IMR-90 (cell line): ENCODE results near the gene CCN6. TPM values are rescaled to one million over a fixed set of nuclear protein-coding genes. Genes with fewer than 3 reads are reported as not detected.

Source experiments
- ATAC-seq: fragments of 200-7000 bp; cut with Tn5 transposase; 2 replicates; pipeline ENCODE4 v1.9.1; 2020; ENCODE audit warnings: low read depth, mild to moderate bottlenecking, moderate library complexity
- BruUV-seq: library from RNA; stranded (reverse); fragments of 400-500 nt; replicated peaks from 2 replicates; lab custom pipeline; 2021; lab: Mats Ljungman, UMichigan
- CTCF ChIA-PET: fragments of 300-600 bp; formaldehyde crosslinking; extraction: SDS; loops from one replicate; lab custom pipeline; 2021; ENCODE audit warnings: antibody characterized with exemption; lab: Yijun Ruan, JAX
- POLR2A ChIA-PET: fragments of 300-600 bp; sonication (Branson Sonifier 250); formaldehyde crosslinking; loops from one replicate; lab custom pipeline; 2022; ENCODE audit warnings: antibody characterized with exemption; ENCODE audit not compliant: unreplicated experiment; lab: Charles Lee
- DNase-seq: peaks from one replicate; pipeline ENCODE4 v3.0.0; 2013
- H2AFZ ChIP-seq: replicated peaks from 2 replicates; pipeline ENCODE3; 2013; ENCODE audit warnings: low read length, mild to moderate bottlenecking; ENCODE audit not compliant: poor library complexity
- H2AK5ac ChIP-seq: 2 replicates; pipeline ENCODE4 v1.6.1; 2013; ENCODE audit warnings: low read depth, low read length, inconsistent platforms
- H2AK9ac ChIP-seq: replicated peaks from 2 replicates; pipeline ENCODE3; 2013; ENCODE audit warnings: mild to moderate bottlenecking, low read depth, low read length, moderate library complexity; ENCODE audit not compliant: poor library complexity
- H2BK120ac ChIP-seq: 2 replicates; pipeline ENCODE4 v1.6.1; 2013; ENCODE audit warnings: low read depth, low read length, inconsistent platforms
- H2BK15ac ChIP-seq: 3 replicates; pipeline ENCODE4 v1.6.1; 2013; ENCODE audit warnings: low read depth, low read length, inconsistent platforms
- H2BK20ac ChIP-seq: 2 replicates; pipeline ENCODE4 v1.6.1; 2013; ENCODE audit warnings: low read depth, mild to moderate bottlenecking, inconsistent platforms, low read length, moderate library complexity
- H2BK5ac ChIP-seq: 2 replicates; pipeline ENCODE4 v1.6.1; 2013; ENCODE audit warnings: mild to moderate bottlenecking, low read depth, low read length, inconsistent platforms; ENCODE audit not compliant: poor library complexity, severe bottlenecking
- H3K14ac ChIP-seq: replicated peaks from 2 replicates; pipeline ENCODE4 v1.6.1; 2013; ENCODE audit warnings: low read depth, low read length, inconsistent platforms
- H3K18ac ChIP-seq: 2 replicates; pipeline ENCODE4 v1.6.1; 2013; ENCODE audit warnings: low read depth, low read length, control low read depth
- H3K23ac ChIP-seq: 2 replicates; pipeline ENCODE4 v1.6.1; 2013; ENCODE audit warnings: low read depth, low read length, inconsistent platforms
- H3K27ac ChIP-seq: 2 replicates; pipeline ENCODE4 v1.5.1; 2013; ENCODE audit warnings: mild to moderate bottlenecking, control low read depth, low read length; ENCODE audit not compliant: insufficient read depth
- H3K27me3 ChIP-seq: 2 replicates; pipeline ENCODE4 v1.6.1; 2013; ENCODE audit warnings: low read length; ENCODE audit not compliant: control insufficient read depth, insufficient read depth
- H3K36me3 ChIP-seq: 2 replicates; pipeline ENCODE4 v1.6.1; 2013; ENCODE audit warnings: low read length, mixed read lengths; ENCODE audit not compliant: control insufficient read depth, insufficient read depth
- H3K4ac ChIP-seq: 2 replicates; pipeline ENCODE4 v1.6.1; 2013; ENCODE audit warnings: low read depth, low read length, inconsistent platforms
- H3K4me1 ChIP-seq: 2 replicates; pipeline ENCODE4 v1.6.1; 2013; ENCODE audit warnings: low read length, mixed read lengths; ENCODE audit not compliant: control insufficient read depth, insufficient read depth
- H3K4me2 ChIP-seq: 2 replicates; pipeline ENCODE4 v1.6.1; 2013; ENCODE audit warnings: low read depth, mild to moderate bottlenecking, control low read depth, low read length, moderate library complexity
- H3K4me3 ChIP-seq: 2 replicates; pipeline ENCODE4 v1.5.1; 2013; ENCODE audit warnings: low read depth, mild to moderate bottlenecking, control low read depth, low read length, moderate library complexity; ENCODE audit not compliant: insufficient read depth
- H3K56ac ChIP-seq: 2 replicates; pipeline ENCODE4 v1.6.1; 2013; ENCODE audit warnings: low read length, inconsistent platforms; ENCODE audit not compliant: insufficient read depth; ENCODE audit errors: extremely low read depth
- H3K79me1 ChIP-seq, 2 experiments: 2 replicates each; pipeline ENCODE4 v1.6.1; 2013; ENCODE audit warnings: low read length in 2 of 2, inconsistent platforms in 1 of 2, low read depth in 1 of 2
- H3K9ac ChIP-seq: 2 replicates; pipeline ENCODE4 v1.6.1; 2013; ENCODE audit warnings: low read depth, low read length, control low read depth
- H3K9me1 ChIP-seq: 2 replicates; pipeline ENCODE4 v1.6.1; 2013; ENCODE audit warnings: low read length, inconsistent platforms; ENCODE audit not compliant: insufficient read depth
- H3K9me3 ChIP-seq: 2 replicates; pipeline ENCODE4 v1.6.1; 2013; ENCODE audit warnings: low read length; ENCODE audit not compliant: control insufficient read depth, insufficient read depth
- H4K20me1 ChIP-seq: 2 replicates; pipeline ENCODE4 v1.6.1; 2013; ENCODE audit warnings: low read length, inconsistent platforms; ENCODE audit not compliant: insufficient read depth
- H4K5ac ChIP-seq: 2 replicates; pipeline ENCODE4 v1.6.1; 2013; ENCODE audit warnings: mild to moderate bottlenecking, low read depth, low read length, control low read depth
- H4K8ac ChIP-seq, 2 experiments: 2 replicates each; pipeline ENCODE4 v1.6.1; 2013; ENCODE audit warnings: low read depth in 2 of 2, low read length in 2 of 2, control low read depth in 1 of 2, inconsistent platforms in 1 of 2
- H4K91ac ChIP-seq: 2 replicates; pipeline ENCODE4 v1.6.1; 2013; ENCODE audit warnings: low read depth, low read length, inconsistent platforms; ENCODE audit not compliant: insufficient read depth
- BHLHE40 ChIP-seq: fragments of 150-350 bp; IDR thresholded peaks from 2 replicates; pipeline ENCODE4 v1.6.1; 2016; ENCODE audit warnings: mild to moderate bottlenecking, low read depth, low read length
- CEBPB ChIP-seq: IDR thresholded peaks from 2 replicates; pipeline ENCODE4 v1.6.1; 2012; ENCODE audit warnings: low read depth, low read length, improper control_type of control experiment
- CHD1 ChIP-seq: IDR thresholded peaks from 2 replicates; pipeline ENCODE4 v1.6.1; 2012; ENCODE audit warnings: low read depth, low read length, improper control_type of control experiment
- CTCF ChIP-seq: conservative IDR thresholded peaks from 2 replicates; pipeline ENCODE4 v1.5.1; 2012; ENCODE audit warnings: mild to moderate bottlenecking, low read depth, low read length, improper control_type of control experiment
- ELK1 ChIP-seq: fragments of 150-350 bp; IDR thresholded peaks from 2 replicates; pipeline ENCODE4 v1.6.1; 2016; ENCODE audit warnings: low read depth, mild to moderate bottlenecking, low read length, moderate library complexity, borderline replicate concordance
- FOS ChIP-seq: fragments of 150-350 bp; IDR thresholded peaks from 2 replicates; pipeline ENCODE4 v1.6.1; 2016; ENCODE audit warnings: low read depth, low read length
- MAFK ChIP-seq: IDR thresholded peaks from 2 replicates; pipeline ENCODE4 v1.6.1; 2012; ENCODE audit warnings: low read depth, low read length, improper control_type of control experiment
- MAZ ChIP-seq: IDR thresholded peaks from 2 replicates; pipeline ENCODE4 v1.6.1; 2012; ENCODE audit warnings: low read depth, mild to moderate bottlenecking, low read length, improper control_type of control experiment, moderate library complexity, borderline replicate concordance
- MXI1 ChIP-seq: IDR thresholded peaks from 2 replicates; pipeline ENCODE4 v1.6.1; 2012; ENCODE audit warnings: low read depth, mild to moderate bottlenecking, low read length, moderate library complexity, borderline replicate concordance
- NFE2L2 ChIP-seq: fragments of 150-350 bp; IDR thresholded peaks from 2 replicates; pipeline ENCODE4 v1.6.1; 2016; ENCODE audit warnings: low read depth, mild to moderate bottlenecking, low read length
- POLR2A ChIP-seq: IDR thresholded peaks from 2 replicates; pipeline ENCODE4 v1.6.1; 2012; ENCODE audit warnings: mild to moderate bottlenecking, low read depth, low read length
- RAD21 ChIP-seq: IDR thresholded peaks from 2 replicates; pipeline ENCODE4 v1.6.1; 2012; ENCODE audit warnings: low read length, improper control_type of control experiment
- RCOR1 ChIP-seq: IDR thresholded peaks from 2 replicates; pipeline ENCODE4 v1.6.1; 2012; ENCODE audit warnings: mild to moderate bottlenecking, low read length, improper control_type of control experiment; ENCODE audit not compliant: insufficient replicate concordance
- RFX5 ChIP-seq: IDR thresholded peaks from 2 replicates; pipeline ENCODE4 v1.8.0; 2012; ENCODE audit warnings: low read depth, mild to moderate bottlenecking, low read length, moderate library complexity
- SMC3 ChIP-seq: fragments of 150-350 bp; IDR thresholded peaks from 2 replicates; pipeline ENCODE4 v1.6.1; 2016; ENCODE audit warnings: low read depth, mild to moderate bottlenecking, antibody characterized with exemption, low read length, moderate library complexity
- USF2 ChIP-seq: fragments of 150-350 bp; IDR thresholded peaks from 2 replicates; pipeline ENCODE4 v1.6.1; 2017; ENCODE audit warnings: mild to moderate bottlenecking, antibody characterized with exemption, low read length, low read depth
- dilution Hi-C: fragments of 300-500 bp; cut with HindIII; formaldehyde crosslinking; loops from one replicate; pipeline ENCODE4 v1.14.3; 2018; ENCODE audit warnings: low sequenced_read_pairs; ENCODE audit not compliant: unreplicated experiment
- in situ Hi-C: fragments of 300-500 bp; cut with MboI; formaldehyde crosslinking; loops from 3 replicates; pipeline ENCODE4 v1.14.3; 2019; ENCODE audit warnings: low sequenced_read_pairs, inconsistent platforms, mixed read lengths
- intact Hi-C: fragments of 100-400 bp; cut with micrococcal nuclease; formaldehyde crosslinking; loops from 2 replicates; pipeline ENCODE4 v1.10.0; 2022
- polyA plus RNA-seq, 3 experiments: library from polyadenylated mRNA; depleted of rRNA; stranded (reverse); fragments of >200 nt; gene quantifications; 2 replicates each; pipeline ENCODE4 v1.2.3, GENCODE V29; 2012; ENCODE audit warnings: low replicate concordance in 1 of 3
- total RNA-seq: library from RNA; depleted of rRNA; stranded (reverse); fragments of >200 nt; gene quantifications from 2 replicates; pipeline ENCODE4 v1.2.3, GENCODE V29; 2012

CCN6 gene
- total and polyA plus RNA-seq, 2 of the 4 experiments (the other 2 are of a cell fraction): not detected

- H4K20me1 ChIP-seq: no peaks in the 10 kb centered on the region
- TF ChIP-seq RAD21 (no peak), MAZ (no peak), BHLHE40 (no peak), RFX5 (no peak), RCOR1 (no peak), CTCF (no peak), NFE2L2 (no peak), CHD1 (no peak), ELK1 (no peak), SMC3 (no peak), FOS (no peak), USF2 (no peak), MAFK (no peak), MXI1 (no peak), CEBPB (no peak), POLR2A (no peak)
- H3K4ac ChIP-seq: no peak overlapping the region
- H2BK15ac ChIP-seq: no peak overlapping the region
- no peak overlapping the region for H3K27ac ChIP-seq
- no peak overlapping the region for H4K91ac ChIP-seq
- ChIA-PET CTCF (no interaction called here), POLR2A (no interaction called here)
- H3K4me1 ChIP-seq: peaks cover 4% of the 10 kb centered on the region
- no peak overlapping the region for H2AK5ac ChIP-seq
- DNase-seq (no peak), ATAC-seq (no peak)
- in situ Hi-C loops (no loop called here), dilution Hi-C loops (no loop called here), intact Hi-C loops (loop anchor here (2.0 to 5.0 kb wide), 2 partner anchors 15 to 33 kb away; no protein-coding TSS in a partner anchor)
- H3K9me3 ChIP-seq: no peaks in the 10 kb centered on the region
- H2BK5ac ChIP-seq: no peak overlapping the region
- H2AK9ac ChIP-seq: no peak overlapping the region
- no peak overlapping the region for H3K9ac ChIP-seq
- H3K79me1 ChIP-seq: no peaks in the 10 kb centered on the region
- no peak overlapping the region for H3K4me3 ChIP-seq
- peaks cover 61% of the 10 kb centered on the region for H3K36me3 ChIP-seq
- BruUV-seq: no TSS peak
- no peak overlapping the region for H2BK20ac ChIP-seq
- H3K4me2 ChIP-seq: no peak overlapping the region
- H2AFZ ChIP-seq: no peak overlapping the region
- no peak overlapping the region for H3K18ac ChIP-seq
- H2BK120ac ChIP-seq: no peak overlapping the region
- H3K23ac ChIP-seq: no peak overlapping the region
- no peak overlapping the region for H3K56ac ChIP-seq
- H3K9me1 ChIP-seq: peaks cover 6% of the 10 kb centered on the region
- H3K14ac ChIP-seq: no peak overlapping the region
- H4K5ac ChIP-seq: no peak overlapping the region
- H3K27me3 ChIP-seq: no peaks in the 10 kb centered on the region
- no peak overlapping the region for H4K8ac ChIP-seq
These were observed 60.0 kb downstream of the CCN6 start for GRCh38 chr6:112113918-112114317.
